ENCODE measurements around the gene C9orf50.
A peak's percentile ranks its signal among the peaks of the same experiment; 100 is the strongest.
"Not testable (repeated sequence)": the region's sequence is repeated elsewhere in the genome, so short reads cannot be mapped to it uniquely, and the experiment has no call there.

Gene C9orf50

DNA sequence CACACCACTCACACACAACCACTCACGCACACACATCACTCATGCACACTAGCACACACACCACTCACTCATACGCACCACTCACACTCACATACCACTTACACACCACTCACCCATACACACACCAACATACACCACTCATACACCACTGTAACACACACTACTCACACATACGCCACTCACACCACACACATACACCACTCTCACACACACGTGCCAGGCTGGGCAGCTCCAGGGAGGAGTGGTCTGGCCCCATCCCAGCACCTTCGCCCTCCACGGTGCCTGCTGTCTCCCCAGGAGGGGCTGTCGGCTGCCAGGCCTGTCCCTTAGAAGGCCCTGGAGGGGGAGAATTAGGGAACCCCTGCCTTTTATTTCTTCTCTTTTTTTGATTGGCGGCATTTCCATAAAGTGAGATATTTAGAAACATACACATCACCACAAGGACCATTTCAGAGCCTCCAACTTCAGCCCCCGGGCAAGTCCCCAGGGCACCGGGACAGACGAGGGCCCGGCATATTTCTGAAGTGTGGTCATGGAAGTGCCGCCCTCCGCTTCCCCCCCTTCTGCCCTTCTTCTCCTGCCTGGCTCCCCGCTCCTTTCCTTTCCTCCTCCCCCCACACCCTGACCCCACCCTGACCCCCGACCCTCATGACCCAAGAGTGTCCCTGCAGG lies 27.3 kb upstream of the C9orf50 start:
- DNase-seq (ENCODE audit: low read depth, low spot score) = no peak

GRCh38 chr9:129647635-129648034 lies 26.7 kb upstream of the C9orf50 start:
- no peak for DNase-seq (ENCODE audit: low read depth, low spot score)

GRCh38 chr9:129646654-129647053 lies 25.8 kb upstream of the C9orf50 start:
- DNase-seq (ENCODE audit: low read depth, low spot score) = no peak

- no peak for DNase-seq (ENCODE audit: low read depth, low spot score)
Observed at GRCh38 chr9:129646252-129646651, 25.4 kb upstream of the C9orf50 start.

- no peak for DNase-seq (ENCODE audit: low read depth, low spot score)
Observed at GRCh38 chr9:129644902-129645301, 24.0 kb upstream of the C9orf50 start.

- no peak for DNase-seq (ENCODE audit: low read depth, low spot score)
Observed at GRCh38 chr9:129644365-129644764, 23.5 kb upstream of the C9orf50 start.

DNA sequence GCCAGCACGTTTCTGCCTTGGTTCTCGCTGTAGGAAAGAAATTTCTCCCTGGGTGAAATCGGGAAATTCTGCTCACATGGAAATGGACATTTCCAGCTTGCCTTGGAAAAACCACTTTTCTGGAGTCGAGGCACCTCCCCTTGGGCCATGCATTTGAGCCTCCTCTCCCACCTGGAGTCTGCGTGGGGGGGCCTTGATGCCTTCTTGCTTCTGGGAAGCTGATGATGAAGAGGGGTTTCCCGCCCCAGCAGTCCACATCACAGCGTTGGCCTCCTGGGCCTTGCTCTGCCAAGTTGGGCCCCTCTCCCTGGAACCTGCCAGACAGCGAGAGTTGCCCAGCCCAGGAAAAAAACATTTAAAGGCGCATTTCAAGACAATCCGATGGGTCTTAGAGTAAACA lies 22.8 kb upstream of the C9orf50 start:
- DNase-seq (ENCODE audit: low read depth, low spot score) = no peak

DNA sequence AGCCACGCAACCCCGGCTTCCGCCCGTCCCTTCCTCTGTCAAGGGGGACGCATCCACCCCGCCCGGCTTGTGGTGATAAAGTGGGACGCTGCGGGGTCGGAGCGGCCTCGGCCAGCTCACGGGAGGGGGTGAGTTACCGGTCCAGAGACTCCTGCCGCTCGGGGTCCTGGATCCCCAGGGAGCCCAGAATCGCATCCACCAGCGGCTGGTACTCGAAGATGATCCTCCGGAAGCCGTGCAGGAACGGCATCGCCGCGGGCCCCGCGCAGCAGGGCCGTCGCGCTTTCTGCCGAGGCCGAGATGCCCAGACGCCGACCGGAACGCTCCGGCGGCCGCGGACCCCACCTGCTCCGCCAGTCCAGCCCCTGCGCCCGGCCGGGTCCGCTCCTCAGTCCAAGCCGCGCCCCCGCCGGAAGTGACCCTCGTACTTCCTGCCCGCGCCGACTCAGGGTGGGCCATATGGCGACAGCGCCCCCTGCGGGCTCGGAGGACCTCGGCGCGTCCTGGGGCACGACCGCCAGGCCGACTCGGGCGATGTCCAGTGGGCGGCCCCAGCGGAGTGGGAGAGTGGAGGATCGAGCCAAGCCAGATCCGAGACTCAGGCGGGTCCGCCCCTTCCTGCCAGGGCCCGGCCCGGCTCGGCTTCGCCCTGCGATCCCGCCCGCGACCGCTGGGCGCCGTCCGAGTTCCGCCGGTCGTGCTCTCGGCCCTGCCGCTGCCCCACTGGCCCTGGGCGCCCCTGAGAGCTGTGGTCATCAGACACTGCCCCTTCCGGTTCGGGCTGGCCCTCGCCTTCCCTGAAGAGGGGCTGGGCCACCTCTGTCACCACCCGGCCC lies 21.1 kb upstream of the C9orf50 start, which contains the start of gene ASB6:
Gene ASB6, minus strand, starts transcription at position 402 of the 836 bp plus-strand sequence. Its CDS starts 152 bp downstream, at position 250.
- peak; percentile 99 for DNase-seq (ENCODE audit: low read depth, low spot score)

- DNase-seq (ENCODE audit: low read depth, low spot score) = no peak
Observed at GRCh38 chr9:129640871-129641749, 20.2 kb upstream of the C9orf50 start.

- DNase-seq (ENCODE audit: low read depth, low spot score) = peak; percentile 96
Observed at GRCh38 chr9:129640086-129640870, 19.4 kb upstream of the C9orf50 start.

DNA sequence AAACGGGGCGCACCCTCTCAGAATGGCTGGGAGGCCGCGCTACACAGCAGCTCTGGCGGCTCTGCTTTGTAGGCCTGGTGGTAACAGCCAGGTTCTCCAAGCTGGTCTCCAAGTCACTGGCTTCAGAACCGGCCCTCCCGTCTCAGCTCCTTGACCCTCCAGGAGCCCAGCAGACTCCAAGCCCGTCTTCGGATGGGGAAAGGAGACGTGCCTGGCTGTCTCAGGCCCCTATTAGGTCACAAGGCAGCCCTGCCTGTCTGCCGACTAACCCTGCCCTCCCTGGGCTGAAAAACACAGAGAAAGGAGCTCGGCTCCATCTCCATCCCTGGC lies 18.8 kb upstream of the C9orf50 start:
- no peak for DNase-seq (ENCODE audit: low read depth, low spot score)

DNA sequence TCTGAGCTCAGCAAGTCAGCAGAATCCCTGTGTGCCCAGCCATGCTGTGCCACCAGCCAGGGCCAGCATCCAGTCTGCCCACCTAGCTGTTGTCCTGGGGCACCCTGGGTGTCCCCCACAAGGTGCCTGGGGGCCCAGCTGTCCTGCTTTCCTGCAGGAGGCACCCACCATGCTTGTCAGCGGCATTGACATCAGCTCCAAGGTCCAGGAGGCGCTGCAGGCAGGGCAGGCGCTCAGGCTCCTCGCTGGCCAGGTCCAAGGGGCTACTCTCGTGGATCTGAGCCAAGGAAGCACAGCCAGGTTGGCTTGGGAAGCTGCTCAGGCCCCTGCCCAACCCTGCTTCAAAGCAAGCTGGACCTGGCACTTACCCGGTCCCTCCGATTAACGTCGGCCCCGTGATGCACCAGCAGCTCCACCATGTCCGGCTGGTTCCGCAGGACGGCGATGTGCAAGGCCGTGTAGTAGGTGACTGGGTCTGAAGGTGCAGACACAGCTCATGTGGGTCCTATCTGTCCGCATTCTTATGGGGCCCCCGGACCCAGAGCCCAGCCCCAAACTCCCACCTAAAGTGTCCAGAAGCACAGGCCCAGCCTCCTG lies 18.2 kb upstream of the C9orf50 start:
- DNase-seq (ENCODE audit: low read depth, low spot score) = no peak

- DNase-seq (ENCODE audit: low read depth, low spot score) = no peak
Observed at GRCh38 chr9:129637673-129638439, 17.0 kb upstream of the C9orf50 start.

- no peak for DNase-seq (ENCODE audit: low read depth, low spot score)
Observed at GRCh38 chr9:129637102-129637501, 16.2 kb upstream of the C9orf50 start.

GRCh38 chr9:129636343-129636742 lies 15.4 kb upstream of the C9orf50 start:
- DNase-seq (ENCODE audit: low read depth, low spot score) = not testable (repeated sequence)

GRCh38 chr9:129635099-129636065 lies 14.5 kb upstream of the C9orf50 start:
- DNase-seq (ENCODE audit: low read depth, low spot score) = no peak

DNA sequence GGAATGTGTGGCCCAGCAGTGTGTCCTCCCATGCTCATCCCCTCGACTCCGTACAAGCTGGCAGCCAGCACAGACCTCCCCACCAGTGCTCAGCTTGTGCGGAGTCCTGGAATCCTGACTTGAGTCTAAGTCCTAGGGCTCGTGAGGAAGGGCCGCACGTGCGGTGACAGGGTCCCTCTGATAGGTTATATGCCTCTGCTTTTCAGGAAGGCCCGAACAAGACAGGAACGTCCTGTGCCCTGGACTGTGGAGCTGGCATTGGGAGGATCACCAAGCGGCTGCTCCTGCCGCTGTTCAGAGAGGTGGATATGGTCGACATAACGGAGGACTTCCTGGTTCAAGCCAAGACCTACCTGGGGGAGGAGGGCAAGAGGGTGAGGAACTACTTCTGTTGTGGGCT lies 12.9 kb upstream of the C9orf50 start:
- no peak for DNase-seq (ENCODE audit: low read depth, low spot score)

DNA sequence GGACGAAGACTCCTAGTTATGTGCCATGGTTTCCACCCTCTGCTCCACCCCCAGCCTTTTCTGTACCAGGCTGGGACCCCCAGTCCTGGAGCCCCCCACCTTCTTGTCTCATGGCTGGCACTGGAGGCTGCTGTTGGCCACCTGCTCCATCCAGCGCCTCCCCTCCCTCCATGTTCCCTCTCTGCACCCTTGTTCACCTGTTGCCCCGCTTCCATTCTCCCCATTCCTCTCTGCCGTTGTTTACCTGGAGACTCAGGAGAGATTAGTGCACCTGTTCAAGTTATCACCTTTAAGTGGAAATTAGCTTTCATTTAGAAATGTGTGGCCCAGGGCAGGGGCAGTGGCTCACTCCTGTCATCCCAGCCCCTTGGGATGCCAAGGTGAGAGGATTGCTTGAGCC lies 12.3 kb upstream of the C9orf50 start:
- no peak for DNase-seq (ENCODE audit: low read depth, low spot score)

GRCh38 chr9:129632460-129632859 lies 11.6 kb upstream of the C9orf50 start:
- DNase-seq (ENCODE audit: low read depth, low spot score) = peak; percentile 43
